Measurements from ENCODE around the gene RPS6KB2.
A peak's percentile ranks its signal among the peaks of the same experiment; 100 is the strongest.

RPS6KB2 gene

GRCh38 chr11:67435031-67435726, 6.9 kb downstream of the RPS6KB2 start:
- no peak for TF ChIP-seq REST (IDR thresholded peaks at IDR 0.05; ENCODE audit: insufficient read depth in 1 of 2, low read depth in 2 of 2, low read length in 2 of 2)
- TF ChIP-seq TAF1 (IDR thresholded peaks at IDR 0.05; ENCODE audit: borderline replicate concordance, insufficient read depth, low read length) = no peak
- TF ChIP-seq POLR2AphosphoS5 (IDR thresholded peaks at IDR 0.05; ENCODE audit: low read depth, low read length) = peak; percentile 7; the same call in 1 of the 2 replicates
- TF ChIP-seq FOXP2 (optimal IDR thresholded peaks at IDR 0.05; ENCODE audit: borderline replicate concordance, extremely low read depth, extremely low read length, insufficient read depth) = no peak
- TF ChIP-seq SIN3A (IDR thresholded peaks at IDR 0.05; ENCODE audit: borderline replicate concordance, insufficient read depth, low read length) = no peak

- TF ChIP-seq SIN3A (IDR thresholded peaks at IDR 0.05; ENCODE audit: borderline replicate concordance, insufficient read depth, low read length) (no peak), TAF1 (IDR thresholded peaks at IDR 0.05; ENCODE audit: borderline replicate concordance, insufficient read depth, low read length) (no peak), FOXP2 (optimal IDR thresholded peaks at IDR 0.05; ENCODE audit: borderline replicate concordance, extremely low read depth, extremely low read length, insufficient read depth) (no peak), REST (IDR thresholded peaks at IDR 0.05; ENCODE audit: insufficient read depth in 1 of 2, low read depth in 2 of 2, low read length in 2 of 2) (no peak), POLR2AphosphoS5 (IDR thresholded peaks at IDR 0.05; ENCODE audit: low read depth, low read length) (0 out of 2 replicates have a peak, but pooled peaks have one; percentile 6)
Measured at GRCh38 chr11:67435727-67436458, 7.6 kb downstream of the RPS6KB2 start.

- TF ChIP-seq REST (IDR thresholded peaks at IDR 0.05; ENCODE audit: insufficient read depth in 1 of 2, low read depth in 2 of 2, low read length in 2 of 2) (no peak), TAF1 (IDR thresholded peaks at IDR 0.05; ENCODE audit: borderline replicate concordance, insufficient read depth, low read length) (no peak), POLR2AphosphoS5 (IDR thresholded peaks at IDR 0.05; ENCODE audit: low read depth, low read length) (no peak; the same call in 1 of the 2 replicates), FOXP2 (optimal IDR thresholded peaks at IDR 0.05; ENCODE audit: borderline replicate concordance, extremely low read depth, extremely low read length, insufficient read depth) (no peak), SIN3A (IDR thresholded peaks at IDR 0.05; ENCODE audit: borderline replicate concordance, insufficient read depth, low read length) (no peak)
Measured at GRCh38 chr11:67436459-67437081, 8.3 kb downstream of the RPS6KB2 start.

GRCh38 chr11:67437082-67437808, 9.0 kb downstream of the RPS6KB2 start, which contains the start of gene PTPRCAP:
TSS of gene PTPRCAP (minus strand) at chr11:67437682. CDS start at chr11:67437619, 63 bp downstream.
- TF ChIP-seq SIN3A (IDR thresholded peaks at IDR 0.05; ENCODE audit: borderline replicate concordance, insufficient read depth, low read length) = no peak
- no peak for TF ChIP-seq FOXP2 (optimal IDR thresholded peaks at IDR 0.05; ENCODE audit: borderline replicate concordance, extremely low read depth, extremely low read length, insufficient read depth)
- no peak; the same call in none of the 2 replicates for TF ChIP-seq POLR2AphosphoS5 (IDR thresholded peaks at IDR 0.05; ENCODE audit: low read depth, low read length)
- TF ChIP-seq TAF1 (IDR thresholded peaks at IDR 0.05; ENCODE audit: borderline replicate concordance, insufficient read depth, low read length) = no peak
- TF ChIP-seq REST (IDR thresholded peaks at IDR 0.05; ENCODE audit: insufficient read depth in 1 of 2, low read depth in 2 of 2, low read length in 2 of 2) = no peak
